Measurements from ENCODE around the gene MAPKAP1.

MAPKAP1 gene

DNA sequence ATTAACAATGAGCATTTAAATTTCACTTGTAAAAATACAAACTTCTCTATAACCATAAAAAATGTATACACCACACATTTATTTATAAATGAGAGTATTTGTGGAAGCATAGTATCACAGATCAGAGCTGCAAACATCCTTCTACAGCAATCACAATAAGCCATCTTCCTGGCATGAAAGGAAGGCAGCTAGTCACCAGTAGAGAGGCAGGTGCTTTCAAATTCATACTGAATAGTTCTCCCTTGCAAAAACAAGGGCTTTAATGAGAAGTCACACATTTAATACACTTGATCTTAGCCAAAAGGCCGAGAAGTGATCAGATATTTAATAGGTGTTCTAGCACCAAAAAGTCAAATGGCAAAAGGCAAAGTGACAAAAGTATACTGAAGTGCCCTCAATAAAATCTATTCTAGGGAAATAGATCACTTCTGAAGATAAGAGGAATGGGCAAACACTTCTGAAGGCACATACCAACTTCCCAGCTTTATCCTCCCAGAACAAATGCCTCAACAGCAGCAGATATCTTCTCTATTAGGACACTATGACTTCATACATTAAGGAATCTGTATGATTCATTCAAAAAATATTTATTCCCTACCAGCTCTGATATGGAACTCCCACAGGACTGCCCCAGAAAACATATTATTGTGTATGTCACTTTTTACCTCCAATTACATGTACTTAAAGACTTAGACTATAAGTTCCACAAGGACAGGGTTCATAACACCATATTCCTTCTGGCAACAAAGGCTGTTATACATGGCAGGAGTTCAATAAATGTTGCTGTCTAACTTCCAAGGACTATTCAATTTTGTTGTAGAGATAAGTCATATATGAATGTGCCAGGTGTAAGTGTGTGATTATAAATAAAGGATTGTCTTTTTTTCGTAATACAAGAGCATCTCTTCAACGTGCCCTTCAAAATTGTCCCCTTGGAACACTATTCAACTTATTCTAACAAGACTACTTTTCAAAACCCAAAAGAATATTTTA, 31.7 kb downstream of the MAPKAP1 start:
- peak; percentile 66 to 98 for DNase-seq

DNA sequence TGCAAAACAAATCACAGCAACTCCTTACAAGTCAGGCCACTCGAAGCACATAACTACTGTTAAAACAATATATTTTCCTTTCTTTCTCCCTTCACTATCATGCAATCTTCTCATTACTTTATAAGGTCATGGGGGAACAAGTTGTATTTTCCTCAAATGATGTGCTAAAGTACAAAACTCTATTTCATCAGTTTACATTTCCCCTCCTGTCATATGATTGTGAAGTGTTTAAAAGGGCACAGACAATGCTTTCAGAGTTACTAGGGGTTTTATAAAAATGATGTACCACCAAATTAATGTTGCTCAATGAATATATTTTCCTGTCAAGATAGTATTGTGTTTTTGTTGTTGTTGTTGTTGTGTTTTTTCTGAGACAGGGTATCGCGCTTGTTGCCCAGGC, 34.1 kb downstream of the MAPKAP1 start:
- DNase-seq: no peak

DNA sequence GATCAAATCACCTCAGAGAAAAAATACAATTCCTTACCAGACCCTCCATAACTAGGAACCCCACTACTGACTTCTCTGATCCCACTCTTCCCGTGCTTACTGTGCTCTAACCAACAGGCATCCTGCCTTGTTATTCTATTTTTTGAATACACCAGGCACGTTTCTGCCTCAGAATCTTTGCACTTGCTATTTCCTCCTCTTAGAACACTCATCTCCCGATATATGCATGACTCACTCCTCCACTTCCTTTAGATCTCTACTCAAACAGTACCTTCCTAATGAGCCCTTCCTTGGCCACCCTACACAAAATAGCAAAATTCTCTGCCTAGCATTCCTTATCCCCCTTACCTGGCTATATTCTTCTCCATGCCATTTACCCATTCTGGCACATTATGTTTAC, 43.9 kb downstream of the MAPKAP1 start:
- peak; percentile 72 to 93 for DNase-seq

DNA sequence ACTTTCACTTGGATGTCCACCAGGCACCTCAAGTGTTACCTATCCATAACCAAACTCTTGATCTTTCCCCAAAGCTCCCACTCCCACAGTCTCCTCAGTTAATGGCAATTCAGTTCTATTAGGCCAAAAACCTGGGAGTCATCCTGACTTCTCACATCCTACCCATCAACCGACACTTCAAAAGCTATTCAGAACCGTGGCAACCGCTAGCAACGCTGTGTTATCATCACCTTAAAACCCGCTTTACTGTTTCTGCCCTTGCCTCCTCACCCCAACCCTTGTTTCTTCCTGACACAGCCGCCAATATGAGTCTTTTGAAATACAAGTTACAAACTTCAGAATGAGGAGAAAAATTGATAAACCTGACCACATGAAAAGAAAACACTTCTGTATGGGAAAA, 46.5 kb downstream of the MAPKAP1 start:
- DNase-seq: no peak

DNA sequence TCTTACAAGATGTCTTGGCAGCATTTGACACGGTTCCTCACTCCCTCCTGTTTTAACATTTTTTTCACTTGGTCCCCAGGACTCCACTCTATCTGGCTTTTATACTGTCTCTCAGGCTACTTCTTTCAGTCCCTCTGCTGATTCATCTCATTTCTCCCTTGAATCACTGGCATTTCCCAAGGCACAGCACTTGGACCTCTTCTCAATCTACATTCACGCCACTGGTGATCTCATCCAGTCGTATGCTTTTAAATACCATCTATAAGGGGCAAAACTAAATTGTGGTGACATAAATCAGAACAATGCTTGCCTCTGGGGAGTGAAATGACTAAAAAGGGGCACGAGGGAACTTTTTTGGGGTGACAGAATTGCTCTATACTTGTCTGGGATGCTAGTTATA, 47.1 kb downstream of the MAPKAP1 start:
- DNase-seq: peak in 1 of 2 experiments; percentile 26

DNA sequence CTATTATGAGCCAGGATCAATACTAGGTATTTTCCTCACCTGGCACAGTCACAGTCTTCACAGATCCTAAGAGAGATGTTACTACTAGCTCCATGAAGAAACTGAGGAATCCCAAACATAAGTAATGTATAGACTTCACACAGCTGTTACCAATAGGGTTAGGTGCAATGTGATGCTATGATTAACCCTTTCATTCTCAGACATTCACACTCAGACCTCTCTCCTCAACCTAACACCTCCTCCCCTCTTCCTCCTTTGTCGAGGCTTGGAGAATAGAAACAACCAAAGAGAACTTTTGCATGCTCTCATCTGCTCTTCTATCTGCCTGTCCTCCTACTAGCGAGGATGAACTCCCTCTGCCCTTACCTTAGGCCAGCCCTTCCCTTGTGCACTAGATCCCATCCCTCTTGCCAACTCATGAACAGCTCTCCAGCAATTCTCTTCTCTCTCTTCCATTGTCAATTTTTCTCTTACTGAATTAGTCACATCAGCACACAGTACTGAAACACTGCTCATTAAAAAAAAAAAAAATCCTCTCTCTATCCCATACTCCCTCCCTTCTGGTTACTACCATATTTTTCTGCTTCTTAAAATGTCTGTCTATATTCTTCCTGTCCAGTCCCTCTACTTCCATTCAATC, 47.7 kb downstream of the MAPKAP1 start:
- DNase-seq: no peak

DNA sequence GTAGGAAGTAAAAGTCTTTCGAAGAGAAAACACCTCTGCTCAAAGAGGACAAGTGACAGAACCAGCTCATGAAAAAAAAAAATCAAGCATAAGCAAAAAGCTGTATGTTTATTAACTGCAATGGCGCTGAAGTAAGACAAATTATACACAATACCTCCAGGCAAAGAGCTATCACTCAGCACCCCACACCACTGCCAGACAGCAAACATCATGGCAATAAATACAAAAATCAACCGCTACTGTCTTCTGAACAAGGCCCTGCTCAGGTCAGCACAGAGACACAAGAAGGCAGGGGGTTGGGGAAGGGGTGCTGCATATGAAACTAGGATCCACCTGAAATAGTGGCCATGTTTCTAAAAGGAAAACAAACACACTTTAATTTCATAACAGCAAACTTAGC, 50.4 kb downstream of the MAPKAP1 start:
- no peak for DNase-seq

DNA sequence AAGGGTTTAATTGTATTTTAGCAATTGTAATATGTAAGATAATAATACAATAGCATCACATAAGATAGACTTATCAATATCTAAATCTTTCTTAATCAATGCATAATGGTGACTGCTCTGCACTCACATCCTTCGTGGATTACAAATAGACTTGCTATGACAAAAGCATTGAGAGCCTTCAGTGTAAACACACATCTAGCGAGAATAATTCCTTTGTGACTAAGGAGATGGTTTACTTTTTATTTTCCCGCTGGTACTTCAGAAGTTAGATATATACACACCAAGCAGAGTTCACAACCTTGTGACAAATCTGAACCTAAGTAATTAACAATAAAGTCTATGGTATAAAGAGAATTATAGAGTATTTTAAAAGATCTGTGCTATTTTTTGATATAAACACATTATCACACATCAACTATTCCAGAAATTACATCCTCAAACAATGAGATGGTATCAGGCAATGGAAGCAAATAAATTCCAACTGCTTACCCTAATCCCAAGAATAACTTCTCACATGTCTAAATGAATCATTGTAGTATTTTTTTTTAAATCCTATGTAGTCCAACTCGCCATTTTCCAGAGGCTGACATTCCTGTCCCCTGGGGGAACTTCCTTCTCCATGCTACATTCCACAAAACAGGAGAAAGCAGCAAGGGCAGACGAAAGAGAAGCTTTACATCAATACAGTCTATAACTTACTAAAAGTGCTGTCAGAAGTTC, 51.2 kb downstream of the MAPKAP1 start:
- peak in 1 of 2 experiments; percentile 39 for DNase-seq

DNA sequence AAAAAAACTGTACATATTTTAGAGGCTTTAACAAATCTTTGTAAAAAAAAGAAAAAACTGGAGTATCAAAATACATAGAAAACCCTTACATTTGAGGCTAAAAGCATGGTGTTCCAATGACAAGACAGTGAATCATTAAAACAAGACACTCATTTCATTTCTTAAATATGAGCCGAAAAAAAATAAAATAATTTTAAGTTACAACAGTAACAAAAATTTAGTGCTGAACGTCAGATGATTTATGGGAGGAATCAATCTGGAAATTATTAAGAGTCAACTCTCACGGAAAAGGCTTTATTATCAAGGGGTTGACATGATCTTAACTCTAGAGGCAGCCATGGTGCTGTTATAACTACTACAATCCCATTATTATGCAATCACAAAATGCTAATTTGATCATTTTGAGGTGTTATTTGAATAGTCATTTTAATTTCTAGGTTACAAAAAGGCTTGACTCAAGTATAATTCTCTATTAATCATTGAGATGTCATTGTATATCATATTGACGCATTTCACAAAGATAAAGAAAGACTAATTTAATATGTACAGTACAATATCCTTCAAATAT, 51.9 kb downstream of the MAPKAP1 start:
- no peak for DNase-seq

DNA sequence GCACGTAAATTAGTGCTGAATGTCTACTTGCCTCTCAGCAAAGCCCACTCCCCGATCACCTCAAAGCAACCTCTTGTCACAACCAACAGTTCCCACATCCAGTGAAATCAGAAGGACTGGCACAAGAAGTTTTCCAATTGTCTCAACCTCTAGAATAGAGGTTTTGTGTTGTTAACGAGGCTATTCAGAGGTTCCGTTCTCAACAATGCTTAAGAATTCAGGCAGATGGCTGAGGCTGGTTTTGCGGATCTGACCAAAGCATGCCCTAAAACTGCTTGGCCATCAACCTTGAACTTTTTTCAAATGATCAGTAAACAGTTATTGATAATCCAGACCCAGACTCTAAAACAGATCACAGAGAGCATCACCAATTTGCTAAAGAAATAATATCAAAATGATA, 52.9 kb downstream of the MAPKAP1 start:
- no peak for DNase-seq

DNA sequence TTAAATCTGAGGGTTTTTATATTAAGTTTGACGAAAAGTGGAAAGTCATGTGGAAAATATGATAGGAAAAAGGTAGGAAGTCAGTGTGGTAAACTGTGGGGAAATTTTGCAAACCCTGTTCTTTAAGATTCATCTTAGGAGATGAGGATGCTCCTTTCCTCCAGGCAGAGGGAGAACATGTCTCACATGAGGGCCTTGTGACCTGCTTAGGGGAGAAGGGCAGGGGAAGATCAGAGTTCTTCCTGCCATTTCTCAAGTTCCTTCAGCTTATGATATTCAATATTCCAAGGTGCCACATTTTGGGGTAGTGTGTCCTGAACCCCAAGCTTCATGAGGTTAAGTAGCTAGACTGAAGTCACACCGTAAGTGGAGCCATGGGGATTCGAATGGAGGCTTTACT, 53.7 kb downstream of the MAPKAP1 start:
- DNase-seq: no peak

DNA sequence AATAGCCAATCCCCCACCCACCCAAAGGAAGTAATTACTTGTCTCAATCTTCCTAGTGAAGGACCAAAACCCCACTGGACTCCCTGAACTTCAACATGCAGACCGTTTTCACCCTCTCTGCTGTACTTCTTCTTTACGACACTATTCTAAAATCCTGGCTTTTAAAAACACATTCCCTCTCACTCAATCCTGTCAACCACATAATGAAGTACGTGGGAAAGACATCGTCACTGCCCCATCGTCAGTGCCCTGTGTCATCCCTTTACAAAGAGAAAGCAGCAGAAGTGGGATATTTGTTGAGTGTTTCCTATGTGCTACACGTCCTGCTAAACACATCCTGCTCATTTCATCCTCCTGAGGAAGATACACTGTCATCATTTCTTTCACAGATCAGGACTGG, 54.2 kb downstream of the MAPKAP1 start:
- no peak for DNase-seq

DNA sequence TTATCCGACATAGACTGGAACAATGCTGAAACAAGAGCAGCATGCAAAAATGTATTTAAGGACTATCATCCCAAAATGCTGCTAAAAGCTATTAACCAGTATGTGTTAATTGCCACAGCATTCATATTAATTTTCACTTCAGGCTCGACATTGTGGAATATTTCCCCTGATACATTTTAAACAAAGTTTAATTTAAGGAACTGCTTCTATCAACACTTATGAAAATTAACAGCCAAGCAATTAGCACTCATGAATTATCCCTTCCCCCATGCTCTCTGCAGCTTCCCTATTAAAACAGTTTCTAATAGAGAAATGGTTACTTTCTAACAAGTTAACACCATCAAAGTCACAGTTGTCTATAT, 54.8 kb downstream of the MAPKAP1 start:
- DNase-seq: no peak

DNA sequence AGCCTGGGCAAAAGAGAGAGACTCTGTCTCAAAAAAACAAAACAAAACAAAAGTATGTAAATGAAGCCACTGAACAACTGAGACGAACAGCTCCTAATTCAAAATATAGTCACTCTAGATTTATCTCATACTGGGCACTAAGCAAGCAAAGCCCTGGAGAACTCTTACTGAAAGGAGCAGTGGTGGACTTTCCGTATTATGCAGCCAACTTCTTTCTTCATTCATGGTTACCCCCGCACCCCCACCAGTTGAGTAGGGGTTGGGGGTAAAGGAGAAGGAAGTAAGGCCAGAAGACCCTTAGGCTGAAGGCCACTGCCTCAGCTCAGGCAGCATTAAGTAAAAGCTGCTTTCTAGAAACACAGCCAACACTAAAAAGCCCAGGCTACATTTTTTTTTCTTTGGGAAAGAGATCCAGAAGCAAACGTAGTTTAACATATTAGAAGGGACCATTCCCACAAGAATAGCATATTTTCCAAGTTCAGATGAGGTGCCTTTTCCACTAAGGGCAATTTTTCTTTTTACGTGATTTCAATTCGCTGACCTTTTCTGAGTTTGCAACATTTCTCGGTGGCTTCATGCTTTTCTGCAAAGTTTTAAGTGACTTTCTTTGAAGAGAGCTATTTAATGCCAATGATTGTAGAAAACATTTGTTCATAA, 55.3 kb downstream of the MAPKAP1 start:
- DNase-seq: no peak

DNA sequence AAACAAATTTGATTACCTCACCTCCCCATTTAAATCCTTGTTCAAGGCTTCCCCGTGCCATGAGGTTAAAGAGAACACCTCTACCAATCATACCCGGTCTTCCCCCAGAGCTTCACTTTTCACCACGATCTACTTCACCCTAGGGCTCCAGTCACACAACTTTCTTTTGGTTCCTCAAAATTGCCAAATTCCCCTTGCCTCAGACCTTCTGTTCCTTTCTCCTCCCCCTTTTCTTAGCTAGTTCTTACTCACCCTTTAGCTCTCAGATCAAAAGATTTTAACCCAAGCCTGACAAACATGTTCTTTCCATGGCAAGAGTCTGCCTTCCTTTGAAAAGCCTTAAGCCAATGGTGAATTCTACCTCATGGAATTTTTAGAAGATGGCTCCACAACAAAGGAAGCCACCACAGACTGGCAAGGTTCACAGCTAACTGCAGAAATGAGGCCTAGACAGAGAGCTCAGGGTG, 56.7 kb downstream of the MAPKAP1 start:
- DNase-seq: peak in 1 of 2 experiments; percentile 25

DNA sequence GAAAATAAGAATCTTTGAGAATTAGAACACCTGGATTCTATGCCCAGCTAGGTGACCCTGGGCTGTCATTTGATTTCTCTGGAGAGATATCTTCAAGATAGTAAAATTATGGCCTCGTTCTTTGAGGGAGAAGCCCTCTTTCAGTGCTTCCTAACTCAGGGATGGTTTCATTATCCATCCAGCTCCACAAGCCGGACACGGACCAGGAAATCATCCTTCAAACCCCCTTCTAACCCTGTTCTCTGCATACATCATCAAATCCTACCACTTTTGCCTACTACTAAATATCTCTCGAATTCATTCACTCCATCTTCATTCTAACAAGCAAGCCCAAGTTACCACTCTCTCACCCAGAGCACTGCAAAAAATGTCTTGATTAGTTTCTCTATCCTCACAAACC, 57.2 kb downstream of the MAPKAP1 start:
- DNase-seq: peak in 1 of 2 experiments; percentile 43

DNA sequence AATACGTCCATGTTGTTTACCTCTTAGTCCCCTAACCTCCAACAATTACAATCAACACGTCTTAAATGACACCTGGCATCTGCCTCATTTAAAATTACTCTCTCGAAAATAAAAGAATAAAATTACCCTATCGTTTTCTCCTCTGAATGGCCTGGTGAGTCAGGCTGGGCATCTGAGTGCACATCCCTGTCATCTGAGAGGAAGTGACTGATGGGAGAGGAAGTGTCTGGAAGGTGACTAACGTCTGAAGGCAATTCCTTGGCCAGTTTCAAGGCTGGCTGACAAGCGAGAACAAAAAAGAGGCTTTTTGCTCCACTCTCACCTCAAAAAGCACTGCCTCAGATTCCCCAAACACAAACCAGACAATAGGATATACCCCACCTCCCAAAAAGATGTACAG, 57.7 kb downstream of the MAPKAP1 start:
- peak; percentile 79 to 96 for DNase-seq

DNA sequence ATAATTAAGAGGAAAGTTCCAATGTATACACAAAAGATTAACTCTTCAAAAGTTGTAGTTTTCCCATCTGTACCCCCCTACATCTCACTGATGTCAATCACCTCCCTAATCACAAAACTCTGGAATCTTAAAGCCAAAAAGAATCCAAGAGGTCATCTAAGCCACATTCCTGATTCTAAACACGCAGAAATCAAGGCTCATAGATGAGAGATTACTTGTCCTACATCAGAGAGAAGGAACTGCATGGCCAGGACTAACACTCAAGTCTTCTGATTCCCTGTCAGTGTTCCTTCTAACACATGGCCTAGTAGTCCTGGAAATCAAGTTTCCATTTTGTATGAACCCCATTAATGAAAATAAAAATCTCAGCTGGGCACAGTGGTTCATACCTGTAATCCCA, 58.7 kb downstream of the MAPKAP1 start:
- no peak for DNase-seq

DNA sequence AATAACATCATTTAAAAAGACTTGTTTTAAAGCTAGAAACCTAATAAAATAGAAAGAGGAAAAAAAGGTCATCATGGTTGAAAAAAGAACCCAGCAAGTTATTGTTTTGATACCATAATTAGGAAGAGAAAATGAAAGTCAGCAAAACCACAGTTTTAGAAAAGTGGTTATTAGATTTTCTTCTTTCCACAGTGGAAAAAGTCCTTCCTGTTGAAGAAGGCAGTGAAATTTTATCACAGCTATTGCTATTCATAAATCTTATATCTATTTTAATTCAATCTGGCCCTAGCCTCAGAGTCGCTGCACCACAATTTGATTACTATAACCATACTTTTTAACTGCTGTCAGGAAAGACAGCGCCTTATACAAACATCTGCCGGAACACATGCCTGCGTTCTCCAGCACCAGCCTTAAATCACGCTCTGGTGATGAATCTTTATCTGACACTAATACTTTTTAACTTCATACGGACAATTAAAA, 60.3 kb downstream of the MAPKAP1 start:
- DNase-seq: no peak

DNA sequence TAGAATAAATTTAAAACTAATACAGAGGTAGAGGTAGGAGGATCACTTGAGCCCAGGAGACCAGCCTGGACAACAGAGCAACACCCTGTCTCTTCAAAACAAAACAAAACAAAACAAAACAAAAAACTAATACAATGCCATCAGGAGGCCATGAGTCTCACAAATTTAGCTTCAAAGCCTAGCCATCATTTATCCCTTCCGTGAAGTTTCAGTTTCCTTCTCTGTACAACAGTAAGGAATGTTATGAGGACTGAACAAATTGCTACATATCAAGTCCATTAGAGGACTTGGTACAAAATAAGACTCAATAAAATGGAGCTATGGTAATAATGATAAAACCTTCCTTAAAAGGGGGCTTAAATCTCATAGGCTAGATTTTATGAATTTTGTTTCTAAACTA, 60.8 kb downstream of the MAPKAP1 start:
- DNase-seq: no peak

DNA sequence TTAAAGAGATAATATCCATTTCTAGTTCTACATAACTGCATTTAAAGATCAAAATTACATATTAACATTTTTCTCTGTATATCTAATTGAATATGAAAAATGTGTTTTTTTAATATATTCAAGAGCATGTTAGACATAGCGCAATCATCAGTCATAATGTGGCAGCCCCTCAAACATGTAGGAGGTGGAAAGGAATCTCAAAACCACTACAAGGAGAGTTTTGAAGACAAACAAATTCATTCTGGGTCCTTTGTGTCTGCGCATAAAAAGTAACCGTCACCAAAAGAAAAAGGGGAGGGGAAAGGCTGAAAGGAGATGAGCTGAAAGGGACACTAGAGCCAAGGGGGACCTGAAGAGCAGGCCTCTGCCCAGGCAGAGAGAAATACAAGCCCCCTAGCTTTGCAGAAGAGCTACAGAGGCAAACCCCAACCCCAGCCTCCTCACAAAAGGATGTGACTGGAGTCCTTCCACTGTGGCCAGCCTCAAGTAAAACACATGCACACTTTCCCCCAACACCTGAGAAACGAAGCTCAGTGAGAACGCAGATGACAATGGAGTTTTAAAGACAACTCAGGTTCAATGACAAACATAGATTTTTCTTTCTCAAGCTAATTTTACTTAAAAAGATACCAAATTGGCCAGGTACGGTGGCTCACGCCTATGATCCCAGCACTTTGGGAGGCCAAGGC, 62.0 kb downstream of the MAPKAP1 start:
- no peak for DNase-seq

DNA sequence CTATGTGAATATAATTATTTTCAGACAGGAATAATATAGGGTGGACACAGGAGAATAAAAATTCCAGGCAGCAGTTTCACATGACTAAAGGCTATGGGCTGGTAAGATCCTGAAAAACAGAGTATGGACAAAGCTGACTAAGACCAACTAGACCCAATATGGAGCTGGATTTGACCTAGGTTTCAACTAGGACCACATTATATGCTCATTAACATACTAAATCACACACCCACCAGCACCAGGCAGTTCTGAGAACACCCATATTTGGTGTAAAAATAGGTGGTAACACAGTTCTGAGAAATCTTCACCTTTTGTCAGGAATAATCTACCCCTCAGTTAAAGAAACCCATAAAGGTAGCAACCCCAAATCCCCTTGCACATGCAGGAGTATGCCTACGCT, 64.7 kb downstream of the MAPKAP1 start:
- no peak for DNase-seq

Data from SW 1271 (cell line).